Fibroblast of lung (primary cell): Measurements from ENCODE around the gene GPR22. TPM values are rescaled to one million over a fixed set of nuclear protein-coding genes. Genes with fewer than 3 reads are reported as not detected.

ENCODE experiments used
- DNase-seq, 2 donors: peaks; one replicate each; pipeline versions ENCODE4 v3.0.0 to v3.0.0-alpha.2; 2010; ENCODE audit warnings: low read depth in 2 of 2
- H2AFZ ChIP-seq: 2 replicates; pipeline ENCODE4 v1.5.1; 2012; ENCODE audit warnings: low read length, control low read depth, inconsistent platforms
- H3K27ac ChIP-seq: 2 replicates; pipeline ENCODE4 v1.5.1; 2011; ENCODE audit warnings: low read length, control low read depth; ENCODE audit not compliant: insufficient read depth
- H3K27me3 ChIP-seq: 2 replicates; pipeline ENCODE4 v1.5.1; 2011; ENCODE audit warnings: mild to moderate bottlenecking, low read length; ENCODE audit not compliant: control insufficient read depth, insufficient read depth
- H3K36me3 ChIP-seq: 2 replicates; pipeline ENCODE4 v1.5.1; 2011; ENCODE audit warnings: low read length; ENCODE audit not compliant: control insufficient read depth, insufficient read depth
- H3K4me1 ChIP-seq: 2 replicates; pipeline ENCODE4 v1.5.1; 2011; ENCODE audit warnings: low read length; ENCODE audit not compliant: control insufficient read depth, insufficient read depth; ENCODE audit errors: extremely low read depth
- H3K4me2 ChIP-seq: 2 replicates; pipeline ENCODE4 v1.5.1; 2011; ENCODE audit warnings: low read length, control low read depth; ENCODE audit not compliant: insufficient read depth; ENCODE audit errors: extremely low read depth
- H3K4me3 ChIP-seq, 4 experiments: fragments of 200-600 bp in 1 of 4; sonication (generic) in 1 of 4; replicated peaks in 1 of 4; 2 replicates each; pipeline ENCODE4 v1.5.1; 2011 to 2016; ENCODE audit warnings: low read length in 4 of 4, low read depth in 3 of 4, mild to moderate bottlenecking in 3 of 4, control low read depth in 2 of 4, inconsistent platforms in 1 of 4, mixed read lengths in 1 of 4; ENCODE audit not compliant: insufficient read depth in 1 of 4; ENCODE audit errors: control extremely low read depth in 1 of 4
- H3K79me2 ChIP-seq: 2 replicates; pipeline ENCODE4 v1.5.1; 2012; ENCODE audit warnings: mild to moderate bottlenecking, low read length, inconsistent platforms; ENCODE audit not compliant: control insufficient read depth, insufficient read depth
- H3K9ac ChIP-seq: 2 replicates; pipeline ENCODE4 v1.5.1; 2011; ENCODE audit warnings: mild to moderate bottlenecking, low read length, control low read depth; ENCODE audit not compliant: insufficient read depth
- H3K9me3 ChIP-seq: 2 replicates; pipeline ENCODE4 v1.5.1; 2012; ENCODE audit warnings: low read depth, low read length; ENCODE audit not compliant: control insufficient read depth, insufficient read depth
- H4K20me1 ChIP-seq: 2 replicates; pipeline ENCODE4 v1.5.1; 2011; ENCODE audit warnings: low read length; ENCODE audit not compliant: control insufficient read depth, insufficient read depth; ENCODE audit errors: extremely low read depth
- CTCF ChIP-seq, 2 donors: IDR thresholded peaks in 1 of 2; conservative IDR thresholded peaks in 1 of 2; 1 replicate in 1 of 2; 2 replicates in 1 of 2; pipeline ENCODE4 v1.5.1; 2011 to 2012; ENCODE audit warnings: low read length in 2 of 2, control low read depth in 1 of 2, inconsistent platforms in 1 of 2, low read depth in 1 of 2, mild to moderate bottlenecking in 1 of 2
- EZH2 ChIP-seq: IDR thresholded peaks from 2 replicates; pipeline ENCODE4 v1.5.1; 2012; ENCODE audit warnings: low read length, control low read depth, mild to moderate bottlenecking; ENCODE audit errors: missing control alignments
- polyA plus RNA-seq, 2 donors: library from polyadenylated mRNA; depleted of rRNA in 1 of 2; stranded (reverse) in 1 of 2; unstranded in 1 of 2; fragments of >200 nt; gene quantifications; 2 replicates each; pipeline ENCODE4 v1.2.1, GENCODE V29; 2011 to 2012; ENCODE audit warnings: missing spikeins in 1 of 2
- total RNA-seq: library from RNA; depleted of rRNA; stranded (reverse); fragments of >200 nt; gene quantifications from 2 replicates; pipeline ENCODE4 v1.2.1, GENCODE V29; 2014

GPR22 gene
- total and polyA plus RNA-seq, 2 donors (not counting 1 experiment from before 2014, with no cell fraction given), result not detected

- no peak overlapping the region for H3K9ac ChIP-seq
- no peak overlapping the region for H3K4me2 ChIP-seq
- H3K9me3 ChIP-seq, result no peaks in the 10 kb centered on the region
- H3K27me3 ChIP-seq, result no peaks in the 10 kb centered on the region
- no peaks in the 10 kb centered on the region for H3K79me2 ChIP-seq
- H3K36me3 ChIP-seq, result no peaks in the 10 kb centered on the region
- TF ChIP-seq EZH2 (no peak), CTCF (conservative IDR thresholded peaks at IDR 0.05 in 1 of 2, IDR thresholded peaks at IDR 0.05 in 1 of 2; ENCODE audit: low read depth in 1 of 2, low read length in 2 of 2) (no peak)
- H2AFZ ChIP-seq, result no peak overlapping the region
- no peak overlapping the region for H3K27ac ChIP-seq
- no peaks in the 10 kb centered on the region for H3K4me1 ChIP-seq
- H3K4me3 ChIP-seq, result no peak overlapping the region
- no peaks in the 10 kb centered on the region for H4K20me1 ChIP-seq
- DNase-seq, result no peak
These were observed 9.4 kb downstream of the GPR22 start for GRCh38 chr7:107479303-107479702.

- no peaks in the 10 kb centered on the region for H3K27me3 ChIP-seq
- H4K20me1 ChIP-seq, result no peaks in the 10 kb centered on the region
- DNase-seq, result no peak
- H3K36me3 ChIP-seq, result no peaks in the 10 kb centered on the region
- no peak overlapping the region for H3K4me2 ChIP-seq
- H2AFZ ChIP-seq, result no peak overlapping the region
- no peaks in the 10 kb centered on the region for H3K9me3 ChIP-seq
- no peaks in the 10 kb centered on the region for H3K4me1 ChIP-seq
- no peak overlapping the region for H3K27ac ChIP-seq
- no peak overlapping the region for H3K4me3 ChIP-seq
- no peaks in the 10 kb centered on the region for H3K79me2 ChIP-seq
- H3K9ac ChIP-seq, result no peak overlapping the region
- TF ChIP-seq CTCF (conservative IDR thresholded peaks at IDR 0.05 in 1 of 2, IDR thresholded peaks at IDR 0.05 in 1 of 2; ENCODE audit: low read depth in 1 of 2, low read length in 2 of 2) (no peak), EZH2 (no peak)
These were observed 11.1 kb downstream of the GPR22 start for GRCh38 chr7:107480932-107481331.

GRCh38 chr7:107482571-107482970 lies 12.7 kb downstream of the GPR22 start:
- H3K27ac ChIP-seq, result no peak overlapping the region
- no peaks in the 10 kb centered on the region for H3K9me3 ChIP-seq
- H3K27me3 ChIP-seq, result no peaks in the 10 kb centered on the region
- TF ChIP-seq EZH2, result no peak
- TF ChIP-seq CTCF (conservative IDR thresholded peaks at IDR 0.05 in 1 of 2, IDR thresholded peaks at IDR 0.05 in 1 of 2; ENCODE audit: low read depth in 1 of 2, low read length in 2 of 2), result no peak
- no peaks in the 10 kb centered on the region for H3K36me3 ChIP-seq
- H3K9ac ChIP-seq, result no peak overlapping the region
- H3K4me1 ChIP-seq, result no peaks in the 10 kb centered on the region
- no peaks in the 10 kb centered on the region for H4K20me1 ChIP-seq
- DNase-seq, result no peak
- H3K4me3 ChIP-seq, result no peak overlapping the region
- H3K79me2 ChIP-seq, result no peaks in the 10 kb centered on the region
- H3K4me2 ChIP-seq, result no peak overlapping the region
- no peak overlapping the region for H2AFZ ChIP-seq
